ENCODE results near the gene IGLL5.

GRCh38 chr22:22896601-22897000 lies 9.0 kb downstream of the IGLL5 start:
- no peak for TF ChIP-seq CTCF (conservative IDR thresholded peaks at IDR 0.05; ENCODE audit: low read length)
- no peak for TF ChIP-seq EZH2phosphoT487 (IDR thresholded peaks at IDR 0.05; ENCODE audit: borderline replicate concordance)
